RWPE1 (cell line): ENCODE results near the gene PLSCR3.
A peak's percentile ranks its signal among the peaks of the same experiment; 100 is the strongest.

Experiments used
- CTCF ChIA-PET: fragments of 350-600 bp; sonication (Branson Sonifier 250); formaldehyde crosslinking; extraction: SDS; loops from one replicate; lab custom pipeline; 2021; lab: Yijun Ruan, JAX
- POLR2A ChIA-PET: fragments of 400-600 bp; formaldehyde crosslinking; extraction: SDS; loops from one replicate; lab custom pipeline; 2020; ENCODE audit warnings: antibody characterized with exemption; ENCODE audit not compliant: low non-redundant PET; lab: Yijun Ruan, JAX
- DNase-seq: peaks from one replicate; pipeline ENCODE4 v3.0.0; 2012; ENCODE audit warnings: low spot score
- H3K27ac ChIP-seq: fragments of 450-650 bp; 2 replicates; pipeline ENCODE4 v1.5.1; 2017
- CTCF ChIP-seq: fragments of 450-650 bp; conservative IDR thresholded peaks from 2 replicates; pipeline ENCODE4 v1.5.1; 2017; ENCODE audit warnings: low read depth, mild to moderate bottlenecking

The PLSCR3 gene

GRCh38 chr17:7408863-7409262 is 14.5 kb upstream of the PLSCR3 start:
- DNase-seq: no peak
- peak overlapping the region; percentile 26 for H3K27ac ChIP-seq
- ChIA-PET CTCF (no interaction called here), POLR2A (no interaction called here)
- TF ChIP-seq CTCF: no peak

GRCh38 chr17:7408252-7408727 is 14.0 kb upstream of the PLSCR3 start:
- CTCF ChIA-PET: no interaction called here
- DNase-seq: no peak
- TF ChIP-seq CTCF: no peak
- no peak overlapping the region for H3K27ac ChIP-seq
- POLR2A ChIA-PET: no interaction called here

- TF ChIP-seq CTCF: no peak
- ChIA-PET POLR2A (no interaction called here), CTCF (no interaction called here)
- DNase-seq: no peak
- H3K27ac ChIP-seq: peak within 1 kb of the TSS; percentile 34
Measured at GRCh38 chr17:7407485-7408251, 13.3 kb upstream of the PLSCR3 start, which contains the start of gene NLGN2. NLGN2 (plus strand) TSS chr17:7407845; CDS start chr17:7408256, 411 bp downstream.

- no peak for DNase-seq
- no peak for TF ChIP-seq CTCF
- peak overlapping the region; percentile 34 for H3K27ac ChIP-seq
- ChIA-PET POLR2A (no interaction called here), CTCF (no interaction called here)
Measured at GRCh38 chr17:7407082-7407481, 12.8 kb upstream of the PLSCR3 start.

- POLR2A ChIA-PET: interaction anchor here (0.6 kb wide), 1 partner anchor 78 kb away, joined by 3 read pairs; no protein-coding TSS in a partner anchor
Measured at GRCh38 chr17:7406235-7406825, 12.0 kb upstream of the PLSCR3 start.

More at GRCh38 chr17:7406235-7406825, 12.0 kb upstream of the PLSCR3 start:
- TF ChIP-seq CTCF: no peak
- no peak for DNase-seq
- CTCF ChIA-PET: no interaction called here
- peak overlapping the region; percentile 88 for H3K27ac ChIP-seq
